Prostate gland (tissue), 2 donors: Measurements from ENCODE around the gene CMTM1.

Source experiments
- CTCF ChIP-seq, 4 experiments: fragments of 200-600 bp in 2 of 4; fragments of 450-650 bp in 2 of 4; sonication (generic) in 2 of 4; IDR thresholded peaks; 1 replicate in 3 of 4; 2 replicates in 1 of 4; pipeline ENCODE4 v1.5.1; 2016 to 2019; ENCODE audit warnings: antibody characterized with exemption in 4 of 4, mild to moderate bottlenecking in 2 of 4, moderate library complexity in 2 of 4
- POLR2A ChIP-seq: fragments of 450-650 bp; IDR thresholded peaks from one replicate; pipeline ENCODE4 v1.6.1; 2016; ENCODE audit warnings: antibody characterized with exemption, mild to moderate bottlenecking

GRCh38 chr16:66619534-66620428 is 53.5 kb downstream of the CMTM1 start:
- TF ChIP-seq CTCF (IDR thresholded peaks at IDR 0.05) (no peak), POLR2A (no peak)
